ENCODE measurements around the gene GREB1.

The GREB1 gene

DNA sequence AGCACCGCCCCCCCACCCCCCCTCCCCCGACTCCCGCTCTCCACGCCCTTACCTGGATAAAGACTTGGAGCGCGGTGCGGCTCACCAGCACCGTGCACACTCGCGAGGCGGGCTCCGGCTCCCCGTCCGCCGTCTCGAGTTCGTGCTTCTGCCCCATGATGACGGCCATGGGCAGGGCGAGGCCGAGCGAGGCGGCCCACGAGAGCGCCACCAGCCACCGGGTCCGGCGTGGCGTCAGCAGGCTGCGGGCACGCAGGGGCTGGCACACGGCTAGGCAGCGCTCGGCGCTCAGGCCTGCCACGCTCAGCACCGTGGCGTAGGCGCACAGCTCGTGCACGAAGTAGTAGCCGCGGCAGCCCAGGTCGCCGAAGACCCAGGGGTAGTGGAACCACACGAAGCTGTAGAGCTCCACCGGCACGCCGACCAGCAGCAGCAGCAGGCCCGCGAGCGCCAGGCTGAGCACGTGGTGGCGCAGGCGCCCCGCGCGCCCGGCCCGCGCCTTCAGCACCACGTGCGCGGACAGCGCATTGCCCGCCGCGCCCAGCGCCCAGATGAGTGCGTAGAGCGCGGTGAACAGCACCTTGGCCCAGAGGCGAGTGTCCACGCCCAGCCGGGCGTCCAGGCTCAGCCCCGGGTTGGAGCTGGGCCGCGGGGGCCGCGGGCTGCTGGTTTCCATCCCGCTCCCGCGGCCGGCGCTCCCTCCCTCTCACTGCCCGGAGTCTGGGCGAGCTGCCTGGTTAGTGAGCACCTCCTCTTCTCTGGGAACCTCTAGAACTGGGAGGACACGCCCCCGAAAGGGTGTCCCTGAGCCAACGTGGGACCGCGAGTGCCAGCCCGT is 135.8 kb downstream of the GREB1 start, which contains the start of gene NTSR2:
NTSR2 (minus strand) TSS at position 742 of the 838 bp plus-strand sequence; CDS start at position 676, 66 bp downstream.
- DNase-seq, result peak; percentile 26 to 31

DNA sequence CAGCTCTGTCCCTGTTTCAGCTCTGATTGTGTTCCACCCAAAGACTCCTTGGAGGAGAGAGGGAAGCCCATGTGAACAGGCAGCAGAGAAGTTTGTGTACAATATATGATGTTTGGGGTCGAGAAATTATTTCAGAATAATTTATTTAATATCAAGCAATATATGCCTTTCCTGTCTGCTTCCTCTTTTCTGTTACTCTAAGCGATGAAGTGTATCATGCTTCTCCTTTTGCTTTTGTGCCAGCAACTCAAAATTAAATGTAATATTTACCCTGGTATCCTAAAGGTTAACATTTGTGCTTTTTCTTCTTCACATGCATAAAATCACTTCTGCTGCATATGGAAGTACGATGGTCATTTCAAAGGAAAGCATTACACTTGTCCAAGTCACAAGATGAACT is 138.6 kb downstream of the GREB1 start:
- DNase-seq, result no peak

DNA sequence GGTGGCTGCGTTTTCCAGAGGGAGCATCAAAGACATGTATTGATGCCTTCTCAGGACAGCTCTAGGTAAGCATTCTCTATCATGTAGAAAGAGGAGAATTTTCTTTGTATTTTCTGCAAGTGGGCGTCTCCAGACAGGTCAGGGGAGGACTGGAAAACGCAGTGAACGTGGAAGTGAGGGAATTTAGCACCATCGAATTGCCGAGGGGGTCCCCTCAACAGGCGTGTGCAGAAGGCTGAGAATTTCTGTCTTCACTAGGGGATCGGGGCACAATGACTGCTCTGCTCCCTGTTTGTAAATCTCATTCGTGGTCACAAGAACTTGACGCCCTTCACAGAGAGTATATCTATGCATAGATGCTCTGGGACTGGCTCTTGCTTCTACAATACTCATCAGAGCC is 141.1 kb downstream of the GREB1 start:
- DNase-seq, result no peak

DNA sequence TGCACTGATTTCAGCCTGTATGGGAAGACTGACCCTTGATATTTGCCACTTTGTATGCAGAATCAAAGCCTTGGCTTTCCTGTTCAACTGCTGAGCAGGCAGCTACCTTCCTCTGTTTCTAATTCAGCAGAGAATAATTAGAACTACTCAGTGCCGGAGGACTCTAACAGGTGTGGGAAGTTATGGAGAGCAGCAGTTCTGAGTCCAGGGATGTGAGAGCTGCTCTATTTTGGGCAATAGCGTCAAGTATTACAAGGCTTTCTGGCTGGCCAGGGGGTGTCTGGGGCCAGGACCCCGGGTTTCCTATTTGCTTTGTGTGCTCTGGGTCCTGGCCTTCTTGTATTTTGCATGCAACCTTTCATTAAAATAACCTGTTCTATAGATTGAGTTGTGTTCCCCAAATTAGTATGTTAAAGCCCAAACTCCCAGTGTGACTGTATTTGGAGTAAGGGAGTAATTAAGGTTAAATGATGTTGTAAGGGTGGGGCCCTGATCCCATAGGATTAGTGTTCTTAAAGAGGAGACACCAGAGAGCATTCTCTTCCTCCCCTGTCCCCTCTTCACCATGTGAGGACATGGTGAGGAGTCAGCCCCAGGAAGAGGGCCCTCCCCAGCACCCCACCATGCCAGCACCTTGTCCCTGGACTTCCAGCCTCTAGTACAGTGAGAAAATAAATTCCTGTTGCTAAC is 141.7 kb downstream of the GREB1 start:
- no peak for DNase-seq

DNA sequence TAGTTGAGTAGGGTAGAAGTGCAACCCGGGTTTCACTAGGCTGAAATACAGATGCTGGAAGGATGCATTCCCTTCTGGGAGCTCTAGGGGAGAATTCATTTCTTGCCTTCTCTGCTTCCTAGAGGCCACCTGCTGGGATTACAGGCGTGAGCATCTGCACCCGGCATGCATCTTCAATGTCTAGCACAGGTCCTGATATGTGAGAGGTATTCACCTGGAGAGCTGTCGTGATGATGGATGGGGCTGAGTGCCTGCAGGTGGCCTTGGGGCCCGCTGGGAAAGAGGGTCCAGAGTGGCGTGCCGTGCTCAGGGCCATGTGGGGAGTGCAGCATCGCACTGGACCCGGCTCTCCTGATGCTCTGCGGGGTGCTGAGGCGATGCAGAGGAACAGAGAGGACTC is 142.8 kb downstream of the GREB1 start:
- DNase-seq, result no peak

DNA sequence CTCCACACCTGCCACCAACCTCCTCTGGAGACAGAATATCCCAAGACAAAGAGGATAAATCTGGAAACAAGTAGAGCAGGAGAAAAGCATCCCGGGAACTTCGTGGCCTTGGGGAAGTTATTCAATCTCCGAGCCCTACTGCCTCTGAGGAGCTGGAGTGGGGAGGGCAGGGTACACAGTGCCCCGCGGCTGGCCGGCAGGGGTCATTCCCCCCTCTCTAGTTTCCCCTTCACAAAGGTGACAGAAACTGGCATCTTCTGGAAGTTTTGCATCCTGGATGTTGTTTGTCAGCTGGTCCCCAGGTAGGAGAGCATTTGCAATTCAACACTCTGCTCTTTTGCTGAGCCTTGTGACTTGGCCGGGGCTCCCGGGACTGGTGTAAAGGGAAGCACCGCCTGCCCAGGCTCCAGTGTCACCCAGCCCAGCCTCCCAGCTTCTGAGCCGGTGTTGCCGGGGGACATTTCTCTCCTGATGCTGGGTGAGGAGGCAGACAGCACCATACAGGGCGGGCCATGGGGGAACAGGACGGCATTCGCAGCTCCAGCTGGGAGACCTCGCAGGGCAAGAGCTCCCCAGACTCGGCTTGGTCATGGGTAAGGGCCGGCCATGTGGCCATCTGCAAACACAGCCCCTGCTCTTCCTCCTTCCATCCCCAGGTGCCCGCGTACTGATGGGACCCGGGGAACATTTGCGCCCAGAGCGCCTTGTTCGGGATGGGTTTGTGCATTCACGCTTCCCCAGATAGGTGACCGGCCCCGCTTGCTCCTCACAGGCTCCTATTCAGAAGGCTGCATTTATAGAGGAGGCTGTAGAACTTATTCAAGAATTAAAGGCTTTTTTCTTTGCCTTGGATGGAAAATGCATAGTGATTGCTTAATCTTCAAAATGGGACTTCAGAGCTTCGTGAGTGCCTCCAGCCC is 143.6 kb downstream of the GREB1 start:
- DNase-seq, result no peak

DNA sequence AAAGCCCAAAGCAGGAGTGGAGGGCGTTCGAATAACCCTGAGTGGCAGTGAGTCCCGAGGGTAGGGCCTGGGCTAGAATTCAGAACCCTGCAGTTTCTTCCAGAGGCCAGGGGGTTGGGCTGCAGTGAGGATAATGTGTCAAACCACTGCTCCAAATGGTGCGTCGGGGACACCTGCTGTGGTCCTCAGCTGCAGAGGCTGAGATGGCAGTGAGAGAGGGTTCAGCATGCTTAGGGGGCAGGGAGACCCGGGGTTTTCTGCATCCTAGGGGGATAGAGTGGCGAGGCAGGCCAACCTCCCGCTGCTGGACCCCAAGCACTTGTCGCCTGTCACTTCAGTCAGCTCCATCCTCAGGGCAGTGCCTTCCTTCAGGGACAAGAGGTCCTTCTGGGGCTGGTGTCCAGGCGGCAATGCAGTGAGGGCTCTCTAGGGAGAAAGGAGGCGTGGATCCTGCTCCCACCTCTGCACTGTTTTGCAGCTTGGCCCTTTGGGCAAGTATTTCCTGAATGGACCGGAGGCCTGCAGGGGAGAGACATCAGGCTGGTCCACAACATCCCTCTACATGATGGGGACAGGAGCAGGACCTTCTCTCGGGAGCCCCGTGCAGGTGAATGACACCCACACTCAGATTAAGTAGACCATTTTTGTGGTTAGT is 144.6 kb downstream of the GREB1 start:
- no peak for DNase-seq

DNA sequence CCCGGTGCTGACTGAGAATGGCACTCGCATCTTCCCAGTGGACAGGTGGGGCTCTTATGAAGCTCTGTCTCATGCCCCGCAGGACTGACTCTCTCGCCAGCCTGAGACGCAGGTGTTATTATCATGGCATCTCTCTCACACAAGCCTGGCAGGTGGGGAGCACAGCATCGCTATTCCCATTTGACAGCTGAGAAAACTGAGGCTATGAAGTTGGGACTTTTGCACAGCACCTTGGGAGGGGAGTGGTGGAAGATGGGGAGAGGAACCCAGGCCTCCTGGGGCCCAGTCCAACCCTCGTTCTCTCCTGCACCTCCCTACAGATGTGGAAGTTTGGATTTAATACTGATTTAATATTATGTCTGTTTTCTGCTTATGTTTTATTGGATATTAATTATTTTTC is 145.2 kb downstream of the GREB1 start:
- no peak for DNase-seq

DNA sequence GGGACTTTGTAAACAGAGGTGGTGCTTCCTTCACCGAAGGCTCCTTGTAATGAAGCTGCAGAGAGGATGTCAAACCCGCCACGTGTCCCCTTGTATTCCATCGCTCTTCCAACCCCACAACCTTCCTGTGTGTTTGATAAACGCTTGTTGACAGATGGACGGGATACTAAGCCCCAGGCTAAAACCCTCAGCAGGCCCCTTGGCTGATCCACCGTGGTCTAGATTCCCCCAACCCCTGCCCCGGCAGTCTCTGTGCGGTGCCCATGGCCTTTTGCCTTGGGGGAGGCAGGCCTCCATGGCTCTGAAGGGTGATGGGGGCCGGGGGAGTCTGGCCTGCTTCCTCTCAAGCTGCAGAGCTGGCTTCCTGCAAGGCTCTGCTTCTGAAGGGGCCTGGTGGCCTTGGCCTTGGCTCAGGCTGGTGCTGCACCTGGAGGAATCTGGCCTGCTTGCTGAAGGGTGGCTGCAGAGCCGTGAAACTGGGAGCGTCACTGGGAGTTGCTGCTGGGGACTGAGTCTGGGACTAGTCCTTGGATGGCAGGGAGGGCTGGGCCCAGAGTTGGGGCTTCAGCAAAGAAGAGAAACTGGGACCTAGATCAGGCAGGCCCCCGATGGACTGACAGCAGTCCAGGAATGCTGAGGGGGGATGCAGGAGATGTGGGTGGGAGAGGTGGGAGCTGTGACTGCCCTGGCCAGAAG is 145.8 kb downstream of the GREB1 start:
- no peak for DNase-seq

DNA sequence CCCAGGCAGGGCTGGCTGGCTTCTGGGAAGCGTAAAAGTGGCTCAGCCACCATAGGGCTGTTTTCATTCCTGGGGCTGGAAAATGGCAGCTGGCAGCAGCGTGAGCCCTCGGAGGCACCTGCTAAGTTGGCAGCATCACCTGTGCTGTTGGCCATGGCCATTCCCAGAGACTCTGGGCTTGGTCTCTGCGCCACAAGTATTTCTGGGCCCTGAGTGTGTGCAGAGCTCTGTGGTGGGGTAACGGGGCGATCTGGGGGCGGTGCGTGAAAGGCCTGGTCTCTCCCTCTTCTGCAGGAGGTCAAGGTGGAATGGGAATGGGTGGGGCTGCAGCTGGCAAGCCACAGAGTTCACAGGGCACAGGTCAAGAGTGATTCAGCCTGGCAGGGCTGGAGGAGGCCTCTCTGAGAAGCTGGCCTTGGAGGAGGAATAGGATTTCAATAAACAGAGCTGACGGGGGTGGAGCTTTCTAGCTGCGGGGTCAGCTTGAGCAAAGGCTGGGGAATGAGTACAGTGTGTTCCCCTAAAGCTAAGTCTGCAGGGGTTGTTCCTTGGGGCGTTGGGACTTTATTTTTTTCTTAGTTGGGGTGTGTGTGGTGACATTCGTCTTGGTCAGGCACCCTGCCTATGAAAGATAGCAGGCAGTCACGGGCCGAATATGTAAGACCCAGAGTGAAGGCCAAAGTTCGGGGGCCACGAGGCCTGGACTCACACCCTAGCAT is 146.5 kb downstream of the GREB1 start:
- no peak for DNase-seq

DNA sequence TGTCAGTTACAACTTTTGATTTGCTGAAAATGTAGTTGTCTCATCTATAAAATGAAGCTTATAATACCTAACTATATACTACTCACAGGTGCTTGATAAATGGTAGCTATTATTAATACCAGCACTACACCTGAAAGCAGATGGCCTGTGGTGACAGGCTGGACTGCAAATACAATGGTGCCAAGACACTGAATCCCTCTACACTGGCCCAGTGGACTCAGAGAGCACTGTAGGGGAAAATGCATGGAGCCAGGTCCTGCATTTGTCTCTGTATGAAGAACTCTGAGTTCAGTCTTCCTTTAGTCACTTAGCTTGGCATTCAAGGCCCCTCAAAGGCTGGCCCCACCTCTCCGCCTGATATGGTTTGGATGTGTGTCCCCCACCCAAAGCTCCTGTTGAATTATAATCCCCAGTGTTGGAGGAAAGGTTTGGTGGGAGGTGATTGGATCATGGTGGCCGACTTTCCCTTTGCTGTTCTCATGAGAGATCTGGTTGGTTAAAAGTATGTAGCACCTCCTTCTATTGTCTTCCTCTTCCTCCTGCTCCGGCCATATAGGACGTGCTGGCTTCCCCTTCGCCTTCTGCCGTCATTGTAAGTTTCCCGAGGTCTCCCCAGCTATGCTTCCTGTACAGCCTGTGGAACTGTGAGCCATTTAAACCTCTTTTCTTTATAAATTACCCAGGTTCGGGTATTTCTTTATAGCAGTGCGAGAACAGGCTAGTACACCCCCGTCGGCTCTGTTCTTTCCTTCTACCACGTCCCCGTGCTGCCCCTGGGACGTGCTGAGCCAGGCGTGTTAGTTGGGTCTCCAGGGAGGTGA is 147.3 kb downstream of the GREB1 start:
- no peak for DNase-seq

DNA sequence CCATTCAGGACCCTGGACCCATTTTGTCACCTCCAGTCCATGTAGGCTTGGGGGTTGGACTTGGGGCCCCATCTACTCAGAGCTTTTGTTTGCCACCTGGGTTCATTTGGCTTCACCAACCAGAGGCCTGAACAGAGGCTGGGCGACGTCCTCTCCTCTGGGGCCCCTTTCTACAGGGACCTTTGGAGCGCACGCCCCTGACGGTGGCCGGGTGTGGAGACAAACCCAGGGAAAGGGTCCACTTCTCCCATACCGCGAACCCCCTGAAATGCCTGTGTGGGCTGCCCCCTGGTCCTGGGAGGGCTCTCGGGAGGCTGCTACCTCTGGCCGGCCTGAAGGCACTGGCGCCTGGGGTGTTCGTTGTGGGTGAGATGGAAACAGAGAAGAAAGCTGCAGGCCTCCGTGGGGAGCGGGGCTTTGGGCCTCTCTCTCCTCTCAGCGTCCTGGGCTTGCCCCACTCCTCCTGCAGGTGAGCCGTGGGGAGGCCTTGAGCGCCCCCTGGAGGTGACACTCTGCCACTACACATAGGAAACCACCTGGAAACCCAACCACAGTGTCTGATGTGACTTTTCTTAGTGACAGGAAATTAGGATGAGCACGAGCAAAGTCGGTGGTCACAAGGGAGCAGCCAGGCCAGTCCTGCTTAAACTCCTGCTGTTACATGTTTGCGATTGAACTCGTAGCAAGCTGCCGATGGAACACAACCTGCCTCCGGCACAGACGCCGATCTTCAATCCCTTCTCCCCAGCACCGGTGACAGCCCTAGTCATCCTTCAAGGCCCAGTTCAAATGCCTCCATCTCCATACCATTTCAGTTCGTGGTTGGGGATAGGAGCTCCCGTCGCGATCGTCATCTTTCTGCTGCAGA is 148.1 kb downstream of the GREB1 start:
- peak; percentile 69 to 73 for DNase-seq

DNA sequence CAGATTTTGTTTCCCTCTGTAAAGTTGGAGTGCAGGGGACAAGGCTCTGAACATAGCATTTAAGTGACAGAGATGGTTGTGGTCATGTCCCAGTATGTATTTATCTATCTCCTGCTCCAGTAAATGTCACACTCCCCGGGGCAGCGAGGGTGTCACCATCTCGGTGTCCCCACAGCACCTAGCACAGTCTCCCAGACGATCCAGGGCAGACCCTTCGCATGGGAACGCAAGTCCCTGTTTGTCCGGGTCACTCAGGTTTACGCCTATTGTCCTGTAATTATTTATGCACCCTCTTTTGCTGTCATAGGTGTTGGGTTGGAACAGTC is 148.7 kb downstream of the GREB1 start:
- DNase-seq, result no peak

DNA sequence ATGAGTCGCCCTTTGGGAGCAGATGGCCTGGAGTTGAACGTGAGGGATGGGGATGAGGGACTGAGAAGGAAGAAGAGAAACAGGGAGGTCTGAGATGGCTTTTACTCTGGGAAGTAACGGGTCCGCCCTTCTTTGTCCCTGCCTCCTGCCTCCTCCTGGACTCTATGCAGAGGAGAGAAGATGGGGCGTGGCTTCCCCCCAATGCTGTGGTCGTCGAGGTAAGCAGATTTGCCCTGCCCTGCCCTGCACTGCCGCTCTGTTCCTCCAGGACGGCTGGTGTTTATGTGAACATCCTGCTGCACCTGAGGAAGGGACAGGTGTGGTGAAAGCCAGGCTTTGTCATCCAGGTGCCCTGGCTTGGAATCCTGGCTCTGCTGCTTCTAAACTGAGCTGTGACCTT is 149.6 kb downstream of the GREB1 start:
- no peak for DNase-seq

DNA sequence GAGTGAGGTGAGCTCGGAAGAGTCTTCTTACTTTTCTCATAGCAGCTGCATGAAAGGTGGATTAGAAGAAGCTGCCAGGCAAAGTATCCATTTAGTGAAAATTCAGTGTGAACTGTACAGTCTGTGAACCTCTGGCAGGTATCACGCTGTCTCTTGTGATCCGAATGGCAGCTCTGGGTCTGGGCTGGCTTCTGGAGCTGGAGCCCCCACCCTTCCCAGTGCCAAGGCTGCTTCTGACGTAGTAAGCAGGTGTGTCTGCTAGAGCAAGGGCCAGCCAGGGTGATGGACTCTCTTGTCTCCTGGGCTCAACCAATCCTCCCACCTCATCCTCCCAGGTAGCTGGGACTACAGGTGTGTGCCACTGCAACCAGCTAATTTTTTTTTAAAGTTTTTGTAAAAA is 150.1 kb downstream of the GREB1 start:
- DNase-seq, result no peak

DNA sequence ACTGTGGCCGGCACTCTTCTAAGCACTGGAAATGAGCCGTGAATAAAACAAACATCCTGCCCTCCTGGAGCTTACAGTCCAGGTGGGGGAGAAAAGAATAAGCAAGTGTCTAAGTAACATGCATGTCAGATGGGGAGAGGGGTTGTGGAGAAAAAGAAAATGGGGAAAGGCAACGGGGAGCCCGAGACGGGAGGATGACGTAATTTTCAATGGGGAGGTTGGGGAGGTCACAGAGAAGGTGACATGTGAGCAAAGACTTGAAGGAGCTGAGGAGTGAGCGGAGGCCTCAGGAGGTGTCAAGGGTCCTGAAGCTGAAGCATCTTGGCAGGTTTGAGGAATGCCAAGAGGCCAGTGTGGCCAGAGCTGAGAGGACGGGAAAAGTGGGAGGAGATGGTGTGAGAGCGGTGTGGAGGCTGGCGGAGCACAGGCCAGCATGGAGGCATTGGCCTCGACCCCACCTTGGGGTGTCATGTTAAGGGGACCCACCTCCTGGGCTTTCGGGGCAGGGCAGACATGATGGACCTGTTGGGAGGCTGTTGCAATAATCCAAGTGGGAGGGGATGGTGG is 151.1 kb downstream of the GREB1 start:
- DNase-seq, result no peak

DNA sequence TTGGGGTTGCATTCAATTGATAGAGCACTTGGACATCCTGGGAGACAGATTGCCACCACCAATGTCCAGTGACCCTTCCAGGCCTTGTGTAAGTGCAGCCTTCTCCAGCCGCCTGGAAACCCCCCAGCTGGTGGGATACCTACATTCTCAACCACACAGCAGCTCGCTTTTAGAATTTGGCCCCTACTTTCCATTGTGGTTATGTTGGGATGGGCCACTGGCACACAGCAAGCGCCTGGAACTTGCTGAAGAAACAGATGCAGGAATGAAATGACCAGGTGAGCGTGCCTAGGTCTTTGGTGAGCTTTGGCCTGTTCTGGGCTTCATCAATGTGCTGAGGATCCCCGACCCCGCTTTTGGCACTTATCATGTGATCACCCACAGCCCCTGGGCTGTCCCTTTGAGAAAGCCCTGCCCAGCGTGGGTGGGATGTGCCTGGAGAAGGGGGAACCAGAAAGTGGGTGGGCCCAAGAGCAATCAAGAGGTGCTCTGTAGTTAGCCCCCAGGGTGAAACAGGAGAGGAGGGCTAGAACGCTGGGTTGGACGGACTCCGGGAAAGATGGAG is 152.1 kb downstream of the GREB1 start:
- DNase-seq, result no peak

DNA sequence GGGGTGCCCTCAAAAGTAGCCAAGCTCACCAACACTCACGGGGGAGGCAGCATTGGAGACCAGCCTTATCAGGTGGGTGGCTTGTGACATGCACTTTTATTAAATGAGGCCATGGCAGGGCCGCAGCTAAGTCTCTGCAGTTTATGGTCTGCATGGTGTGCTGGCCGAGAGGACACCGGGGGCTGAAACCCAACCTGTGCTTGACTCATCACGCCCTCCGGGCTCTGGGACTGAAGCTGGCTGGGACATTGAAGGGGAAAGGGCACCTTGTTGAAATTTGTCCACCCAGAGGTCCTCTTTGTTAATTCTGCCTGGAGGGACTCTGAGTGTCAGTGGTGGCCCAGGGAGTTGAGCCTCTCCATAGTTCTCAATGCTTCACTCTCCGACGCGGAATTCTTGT is 153.9 kb downstream of the GREB1 start:
- DNase-seq, result no peak

Measured in activated CD4-positive, alpha-beta T cell treated with anti-CD3 and anti-CD28 coated beads, Interleukin-2, amount 50 U/mL, for 48 hours (primary cell).